ENCODE measurements around the gene PDE1A.
"Not testable (repeated sequence)": the region's sequence is repeated elsewhere in the genome, so short reads cannot be mapped to it uniquely, and the experiment has no call there.

Gene PDE1A

GRCh38 chr2:182302174-182302573 lies 124.7 kb downstream of the PDE1A start:
- no peaks in the 10 kb centered on the region for H3K9me3 ChIP-seq (ENCODE audit: control insufficient read depth, low read depth, low read length)
- H3K27ac ChIP-seq (ENCODE audit: low read length): no peak overlapping the region
- no peaks in the 10 kb centered on the region for H3K27me3 ChIP-seq (ENCODE audit: control insufficient read depth, insufficient read depth, low read length)

GRCh38 chr2:182301093-182301492 lies 125.7 kb downstream of the PDE1A start:
- H3K36me3 ChIP-seq (ENCODE audit: control insufficient read depth, low read depth, low read length): no peaks in the 10 kb centered on the region
- H3K9me3 ChIP-seq (ENCODE audit: control insufficient read depth, low read depth, low read length): no peaks in the 10 kb centered on the region
- H3K9ac ChIP-seq (ENCODE audit: low read length): no peak overlapping the region
- no peak overlapping the region for H3K4me3 ChIP-seq (ENCODE audit: low read length)
- no peak overlapping the region for H3K27ac ChIP-seq (ENCODE audit: low read length)
- no peaks in the 10 kb centered on the region for H3K4me1 ChIP-seq (ENCODE audit: control insufficient read depth, low read depth, low read length)
- no peaks in the 10 kb centered on the region for H3K27me3 ChIP-seq (ENCODE audit: control insufficient read depth, insufficient read depth, low read length)

More at GRCh38 chr2:182302174-182302573, 124.7 kb downstream of the PDE1A start:
- Histone ChIP-seq H3K4me1 (ENCODE audit: control insufficient read depth, low read depth, low read length) (no peaks in the 10 kb centered on the region), H3K9ac (ENCODE audit: low read length) (no peak overlapping the region), H3K4me3 (ENCODE audit: low read length) (no peak overlapping the region), H3K36me3 (ENCODE audit: control insufficient read depth, low read depth, low read length) (no peaks in the 10 kb centered on the region)

- H3K4me1 ChIP-seq (ENCODE audit: control insufficient read depth, low read depth, low read length): no peaks in the 10 kb centered on the region
- H3K27me3 ChIP-seq (ENCODE audit: control insufficient read depth, insufficient read depth, low read length): no peaks in the 10 kb centered on the region
- no peaks in the 10 kb centered on the region for H3K9me3 ChIP-seq (ENCODE audit: control insufficient read depth, low read depth, low read length)
- H3K27ac ChIP-seq (ENCODE audit: low read length): no peak overlapping the region
- no peak overlapping the region for H3K4me3 ChIP-seq (ENCODE audit: low read length)
- H3K36me3 ChIP-seq (ENCODE audit: control insufficient read depth, low read depth, low read length): no peaks in the 10 kb centered on the region
- no peak overlapping the region for H3K9ac ChIP-seq (ENCODE audit: low read length)
These were observed 126.2 kb downstream of the PDE1A start for GRCh38 chr2:182300608-182301007.

GRCh38 chr2:182299632-182300031 lies 127.2 kb downstream of the PDE1A start:
- Histone ChIP-seq H3K4me3 (ENCODE audit: low read length) (no peak overlapping the region), H3K9ac (ENCODE audit: low read length) (no peak overlapping the region), H3K27me3 (ENCODE audit: control insufficient read depth, insufficient read depth, low read length) (no peaks in the 10 kb centered on the region), H3K9me3 (ENCODE audit: control insufficient read depth, low read depth, low read length) (no peaks in the 10 kb centered on the region), H3K36me3 (ENCODE audit: control insufficient read depth, low read depth, low read length) (no peaks in the 10 kb centered on the region), H3K27ac (ENCODE audit: low read length) (no peak overlapping the region), H3K4me1 (ENCODE audit: control insufficient read depth, low read depth, low read length) (no peaks in the 10 kb centered on the region)

- Histone ChIP-seq H3K27ac (ENCODE audit: low read length) (no peak overlapping the region), H3K9me3 (ENCODE audit: control insufficient read depth, low read depth, low read length) (no peaks in the 10 kb centered on the region), H3K27me3 (ENCODE audit: control insufficient read depth, insufficient read depth, low read length) (no peaks in the 10 kb centered on the region), H3K36me3 (ENCODE audit: control insufficient read depth, low read depth, low read length) (no peaks in the 10 kb centered on the region), H3K9ac (ENCODE audit: low read length) (no peak overlapping the region), H3K4me3 (ENCODE audit: low read length) (no peak overlapping the region), H3K4me1 (ENCODE audit: control insufficient read depth, low read depth, low read length) (no peaks in the 10 kb centered on the region)
These were observed 128.4 kb downstream of the PDE1A start for GRCh38 chr2:182298456-182298855.

- Histone ChIP-seq H3K27ac (ENCODE audit: low read length) (no peak overlapping the region), H3K9me3 (ENCODE audit: control insufficient read depth, low read depth, low read length) (no peaks in the 10 kb centered on the region), H3K4me1 (ENCODE audit: control insufficient read depth, low read depth, low read length) (no peaks in the 10 kb centered on the region), H3K36me3 (ENCODE audit: control insufficient read depth, low read depth, low read length) (no peaks in the 10 kb centered on the region), H3K4me3 (ENCODE audit: low read length) (no peak overlapping the region), H3K27me3 (ENCODE audit: control insufficient read depth, insufficient read depth, low read length) (no peaks in the 10 kb centered on the region), H3K9ac (ENCODE audit: low read length) (no peak overlapping the region)
These were observed 135.5 kb downstream of the PDE1A start for GRCh38 chr2:182291296-182291695.

- no peaks in the 10 kb centered on the region for H3K9me3 ChIP-seq (ENCODE audit: control insufficient read depth, low read depth, low read length)
- H3K36me3 ChIP-seq (ENCODE audit: control insufficient read depth, low read depth, low read length): no peaks in the 10 kb centered on the region
- no peaks in the 10 kb centered on the region for H3K4me1 ChIP-seq (ENCODE audit: control insufficient read depth, low read depth, low read length)
- no peak overlapping the region for H3K27ac ChIP-seq (ENCODE audit: low read length)
- H3K9ac ChIP-seq (ENCODE audit: low read length): no peak overlapping the region
- no peak overlapping the region for H3K4me3 ChIP-seq (ENCODE audit: low read length)
- no peaks in the 10 kb centered on the region for H3K27me3 ChIP-seq (ENCODE audit: control insufficient read depth, insufficient read depth, low read length)
These were observed 143.3 kb downstream of the PDE1A start for GRCh38 chr2:182283512-182283911.

- H3K27ac ChIP-seq (ENCODE audit: low read length): no peak overlapping the region
These were observed 145.6 kb downstream of the PDE1A start for GRCh38 chr2:182281276-182281675.

GRCh38 chr2:182280118-182280517 lies 146.7 kb downstream of the PDE1A start:
- Histone ChIP-seq H3K9ac (ENCODE audit: low read length) (no peak overlapping the region), H3K4me1 (ENCODE audit: control insufficient read depth, low read depth, low read length) (no peaks in the 10 kb centered on the region), H3K36me3 (ENCODE audit: control insufficient read depth, low read depth, low read length) (no peaks in the 10 kb centered on the region), H3K4me3 (ENCODE audit: low read length) (no peak overlapping the region), H3K27me3 (ENCODE audit: control insufficient read depth, insufficient read depth, low read length) (no peaks in the 10 kb centered on the region), H3K9me3 (ENCODE audit: control insufficient read depth, low read depth, low read length) (peaks cover 5% of the 10 kb centered on the region), H3K27ac (ENCODE audit: low read length) (no peak overlapping the region)

More at GRCh38 chr2:182281276-182281675, 145.6 kb downstream of the PDE1A start:
- Histone ChIP-seq H3K9ac (ENCODE audit: low read length) (no peak overlapping the region), H3K36me3 (ENCODE audit: control insufficient read depth, low read depth, low read length) (no peaks in the 10 kb centered on the region), H3K4me3 (ENCODE audit: low read length) (no peak overlapping the region), H3K9me3 (ENCODE audit: control insufficient read depth, low read depth, low read length) (peaks cover 5% of the 10 kb centered on the region), H3K4me1 (ENCODE audit: control insufficient read depth, low read depth, low read length) (no peaks in the 10 kb centered on the region), H3K27me3 (ENCODE audit: control insufficient read depth, insufficient read depth, low read length) (no peaks in the 10 kb centered on the region)

- not testable (repeated sequence) for H3K4me3 ChIP-seq (ENCODE audit: low read length); H3K9me3 ChIP-seq (ENCODE audit: control insufficient read depth, low read depth, low read length); H3K27ac ChIP-seq (ENCODE audit: low read length); H3K27me3 ChIP-seq (ENCODE audit: control insufficient read depth, insufficient read depth, low read length); H3K9ac ChIP-seq (ENCODE audit: low read length); H3K36me3 ChIP-seq (ENCODE audit: control insufficient read depth, low read depth, low read length); H3K4me1 ChIP-seq (ENCODE audit: control insufficient read depth, low read depth, low read length)
These were observed 150.2 kb downstream of the PDE1A start for GRCh38 chr2:182276662-182277061.

- no peak overlapping the region for H3K27ac ChIP-seq (ENCODE audit: low read length)
- no peaks in the 10 kb centered on the region for H3K36me3 ChIP-seq (ENCODE audit: control insufficient read depth, low read depth, low read length)
- H3K9me3 ChIP-seq (ENCODE audit: control insufficient read depth, low read depth, low read length): no peaks in the 10 kb centered on the region
- H3K4me3 ChIP-seq (ENCODE audit: low read length): no peak overlapping the region
- no peaks in the 10 kb centered on the region for H3K4me1 ChIP-seq (ENCODE audit: control insufficient read depth, low read depth, low read length)
- H3K9ac ChIP-seq (ENCODE audit: low read length): no peak overlapping the region
- no peaks in the 10 kb centered on the region for H3K27me3 ChIP-seq (ENCODE audit: control insufficient read depth, insufficient read depth, low read length)
These were observed 158.9 kb downstream of the PDE1A start for GRCh38 chr2:182267971-182268370.

GRCh38 chr2:182266909-182267308 lies 159.9 kb downstream of the PDE1A start:
- no peaks in the 10 kb centered on the region for H3K9me3 ChIP-seq (ENCODE audit: control insufficient read depth, low read depth, low read length)
- H3K9ac ChIP-seq (ENCODE audit: low read length): no peak overlapping the region
- no peaks in the 10 kb centered on the region for H3K27me3 ChIP-seq (ENCODE audit: control insufficient read depth, insufficient read depth, low read length)
- no peaks in the 10 kb centered on the region for H3K36me3 ChIP-seq (ENCODE audit: control insufficient read depth, low read depth, low read length)
- H3K27ac ChIP-seq (ENCODE audit: low read length): no peak overlapping the region
- H3K4me1 ChIP-seq (ENCODE audit: control insufficient read depth, low read depth, low read length): no peaks in the 10 kb centered on the region
- no peak overlapping the region for H3K4me3 ChIP-seq (ENCODE audit: low read length)
